HT-29 (cell line): ENCODE measurements around the gene ORM1. TPM values are rescaled to one million over a fixed set of nuclear protein-coding genes. Genes with fewer than 3 reads are reported as not detected.

Source experiments
- DNase-seq: peaks from one replicate; pipeline ENCODE4 v3.0.0-alpha.2; 2015; ENCODE audit warnings: low spot score
- total RNA-seq: library from RNA; depleted of rRNA; stranded (reverse); fragments of >200 nt; shearing (Covaris generic); gene quantifications from 2 replicates; pipeline ENCODE4 v1.2.3, GENCODE V29; 2014

Gene ORM1
- total RNA-seq, 1 experiment from 2014 or later, result not detected

DNA sequence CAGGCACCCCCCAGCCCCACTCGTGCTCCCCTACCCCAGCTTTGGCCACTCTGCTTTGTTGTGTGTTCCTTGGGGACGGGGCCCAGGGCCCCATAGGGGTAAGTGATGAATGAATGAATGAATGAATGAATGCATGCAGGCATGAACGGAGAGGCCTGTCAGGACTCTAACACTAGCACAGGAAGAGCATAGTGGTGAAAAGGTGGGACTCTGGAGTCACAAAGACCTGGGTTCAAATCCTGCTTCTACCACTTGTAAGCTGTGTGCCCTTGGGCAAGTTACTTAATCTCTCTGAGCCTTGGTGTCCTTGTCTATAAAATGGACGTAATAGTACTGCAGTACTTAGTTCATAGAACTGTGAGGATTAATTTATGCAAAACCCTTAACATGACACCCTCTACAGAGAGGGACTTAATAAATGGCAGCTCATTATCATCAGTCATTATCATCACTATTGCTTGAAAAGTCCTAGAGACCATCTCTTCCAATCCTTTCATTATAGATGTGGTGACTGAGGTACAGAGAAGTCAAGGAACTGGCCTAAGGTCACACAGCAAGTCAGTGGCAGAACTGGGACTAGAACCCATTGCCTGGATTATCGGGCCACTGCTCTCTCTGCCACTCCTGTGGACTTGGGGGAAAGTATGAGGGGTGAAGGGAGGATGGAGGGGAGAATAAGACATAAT lies 20.0 kb downstream of the ORM1 start:
- no peak for DNase-seq

- DNase-seq, result no peak
Observed at GRCh38 chr9:114343471-114344187, 20.7 kb downstream of the ORM1 start.

DNA sequence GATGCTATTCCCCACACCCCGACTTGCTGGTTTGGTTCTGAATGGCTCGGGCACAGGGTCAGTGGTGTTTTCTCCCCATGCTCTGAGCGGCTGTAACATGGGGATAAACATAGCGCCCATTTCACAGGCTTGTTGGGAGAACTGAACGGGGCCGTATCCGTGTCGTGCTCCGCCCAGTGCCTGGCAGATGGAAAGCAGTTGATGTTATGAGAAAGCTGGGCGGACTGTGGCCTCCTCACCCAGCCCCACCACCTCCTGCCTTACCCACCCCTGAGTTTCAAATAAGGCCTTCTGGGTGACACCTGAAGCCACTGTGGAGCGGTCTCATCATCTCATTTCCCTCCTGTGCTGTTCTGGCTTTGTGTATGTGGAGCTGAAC lies 21.3 kb downstream of the ORM1 start:
- DNase-seq, result no peak

DNA sequence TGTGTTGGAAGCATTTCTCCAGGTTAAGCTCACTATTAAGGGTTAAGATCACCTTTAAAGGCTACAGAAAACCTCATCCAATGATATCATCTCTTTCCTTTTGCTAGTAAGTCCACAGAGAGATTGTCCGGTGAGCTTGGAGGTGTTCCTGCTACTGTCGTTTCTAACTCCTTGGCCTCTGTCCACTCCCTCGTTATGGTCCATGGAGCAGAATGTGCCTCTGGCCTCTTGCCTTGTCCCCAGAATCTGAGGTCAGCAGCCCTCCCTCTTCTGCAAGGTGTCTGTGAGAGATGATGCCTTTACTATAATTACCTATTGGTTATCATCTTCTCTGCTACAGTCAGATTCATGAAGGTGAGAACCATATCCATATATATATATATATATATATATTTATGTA lies 21.8 kb downstream of the ORM1 start:
- DNase-seq, result no peak

DNA sequence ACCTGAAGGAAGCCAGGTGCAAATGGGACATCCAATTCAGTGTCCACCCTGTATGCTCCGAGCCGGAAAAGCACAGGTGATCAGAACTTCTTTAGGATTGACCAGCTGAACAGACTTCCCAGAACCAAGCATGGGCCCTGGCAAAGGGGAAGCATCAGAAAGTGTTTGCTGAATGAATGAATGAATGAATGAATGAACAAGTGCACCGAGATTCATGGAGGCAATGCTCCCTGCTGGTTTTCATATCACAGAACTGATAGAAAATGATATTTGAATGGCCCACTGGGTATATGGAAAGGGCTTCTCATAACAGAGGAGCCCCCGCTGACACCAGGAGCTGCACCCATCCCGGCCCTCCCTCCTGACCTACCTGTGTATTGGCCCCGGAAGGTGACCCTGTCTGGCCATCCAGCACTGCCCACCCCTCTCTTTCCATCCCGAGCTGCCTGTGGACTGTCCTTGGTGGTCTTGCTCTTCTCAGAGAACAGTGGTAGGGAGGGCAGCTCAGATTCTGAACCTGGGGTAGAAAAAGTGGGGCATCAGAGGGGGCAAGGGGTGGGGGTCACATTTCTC lies 22.7 kb downstream of the ORM1 start:
- no peak for DNase-seq

- no peak for DNase-seq
Observed at GRCh38 chr9:114346146-114346545, 23.2 kb downstream of the ORM1 start.

DNA sequence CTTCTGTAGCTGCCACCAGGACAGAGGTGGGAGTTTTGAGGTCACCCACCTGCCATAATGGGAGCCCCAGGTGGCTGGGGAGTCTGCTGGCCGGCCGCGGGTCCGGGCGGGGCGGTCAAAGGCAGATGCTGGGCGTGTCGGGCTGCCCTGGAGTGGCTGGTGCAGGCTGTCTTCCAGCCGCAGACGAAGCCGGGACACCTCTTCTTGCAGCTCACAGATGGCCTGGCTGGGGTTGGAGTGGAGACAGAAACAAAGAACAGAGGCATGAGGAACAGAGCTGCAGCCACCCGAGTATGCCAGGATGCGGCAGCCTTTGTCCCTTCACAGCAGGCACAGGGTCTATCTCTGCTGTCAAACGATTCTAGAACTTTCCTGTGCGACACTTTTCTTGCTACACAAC lies 24.8 kb downstream of the ORM1 start:
- no peak for DNase-seq

DNA sequence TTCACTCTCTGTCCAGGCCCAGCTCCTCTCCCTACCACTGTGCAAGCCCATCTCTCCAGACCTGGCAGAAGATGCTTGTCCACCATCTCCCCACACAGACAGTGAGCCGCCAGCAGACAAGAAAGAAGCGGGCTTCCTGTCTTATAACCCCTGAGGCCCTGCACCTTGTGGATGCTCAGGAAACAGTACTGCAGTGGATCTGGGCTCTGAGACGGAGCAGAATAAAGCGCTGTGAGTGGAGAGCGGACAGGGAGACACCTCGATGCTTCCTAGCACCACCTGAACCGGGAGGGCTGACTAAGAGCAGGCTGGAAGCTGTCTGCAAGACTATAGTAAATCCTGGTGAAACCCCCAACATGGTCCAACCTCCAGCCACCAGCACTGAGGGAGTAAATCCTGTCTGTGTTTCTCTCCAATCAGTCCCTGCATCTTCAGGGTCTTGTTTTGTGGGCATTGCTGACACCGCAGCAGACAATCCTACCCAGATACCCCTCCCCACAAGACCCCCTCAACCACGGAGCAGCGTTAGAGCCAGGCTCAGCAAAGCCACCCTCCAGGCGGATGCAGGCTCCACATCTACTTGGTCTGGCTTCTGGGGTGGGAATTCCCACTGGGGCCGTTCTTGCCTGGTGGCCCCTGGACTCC lies 25.5 kb downstream of the ORM1 start:
- no peak for DNase-seq

DNA sequence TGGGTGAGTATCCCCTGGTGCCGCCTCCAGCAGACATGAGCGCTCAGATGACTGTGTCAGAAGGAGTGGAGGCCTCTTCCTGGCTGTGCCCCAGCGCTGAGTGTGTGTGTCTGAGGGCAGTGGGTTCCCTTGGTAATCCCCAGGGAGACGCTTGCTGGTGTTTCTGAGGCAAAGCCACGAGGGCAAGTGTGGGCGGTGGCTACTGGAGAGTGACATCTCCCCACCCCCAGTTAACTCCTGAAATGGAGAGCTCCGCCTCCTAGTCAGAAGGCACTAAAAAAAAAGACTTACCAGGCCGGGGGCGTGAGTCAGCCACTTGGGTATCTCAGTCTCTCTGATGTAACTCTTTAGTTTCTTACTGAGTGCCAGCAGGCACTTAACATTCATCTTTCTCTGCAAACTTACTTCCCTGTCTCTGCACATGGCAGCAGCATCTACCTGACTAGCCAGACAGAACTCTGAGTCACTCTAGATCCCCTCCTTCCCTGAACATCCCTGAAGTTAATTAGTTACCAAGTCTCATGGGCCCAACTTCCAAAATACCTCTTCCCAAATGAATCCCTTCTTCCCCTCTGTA lies 26.1 kb downstream of the ORM1 start:
- peak; percentile 6 for DNase-seq

GRCh38 chr9:114349713-114350480 lies 27.0 kb downstream of the ORM1 start:
- DNase-seq, result no peak

DNA sequence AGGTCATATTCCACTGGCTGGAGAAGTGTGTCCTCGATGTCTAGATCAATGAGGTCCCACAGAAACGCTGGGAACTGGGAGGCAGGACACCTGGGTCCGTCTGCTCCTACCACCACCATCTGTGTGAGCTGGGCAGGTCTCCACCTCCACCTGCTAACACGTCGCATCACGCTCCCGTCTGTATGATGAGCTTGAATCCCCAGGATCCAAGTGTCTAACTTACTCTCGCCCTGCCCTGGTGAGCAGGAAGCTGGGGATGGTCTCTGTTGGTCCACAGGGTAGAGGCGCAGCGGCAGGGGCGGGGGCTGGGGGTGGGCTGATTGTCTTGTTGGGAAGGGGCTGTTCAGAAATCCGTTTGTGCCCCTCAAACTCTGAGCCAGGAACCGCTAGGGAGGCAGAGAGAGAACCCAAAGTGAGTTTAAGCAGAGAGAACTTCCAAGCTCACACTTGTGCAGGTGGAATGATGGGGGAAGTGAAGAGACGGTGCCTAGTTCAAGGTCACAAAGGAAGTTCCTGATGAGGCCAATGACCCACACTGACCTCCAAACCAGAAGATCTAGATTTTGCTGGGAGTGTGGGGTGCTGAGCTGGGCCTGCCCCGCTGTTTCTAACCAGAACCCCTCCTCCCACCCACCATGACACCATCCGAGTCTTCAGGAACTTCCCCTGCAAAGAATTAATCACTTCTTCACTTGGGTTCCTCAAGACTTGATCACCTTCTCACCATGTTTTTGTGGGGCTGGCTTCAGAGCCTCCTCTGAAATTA lies 27.9 kb downstream of the ORM1 start:
- no peak for DNase-seq

DNA sequence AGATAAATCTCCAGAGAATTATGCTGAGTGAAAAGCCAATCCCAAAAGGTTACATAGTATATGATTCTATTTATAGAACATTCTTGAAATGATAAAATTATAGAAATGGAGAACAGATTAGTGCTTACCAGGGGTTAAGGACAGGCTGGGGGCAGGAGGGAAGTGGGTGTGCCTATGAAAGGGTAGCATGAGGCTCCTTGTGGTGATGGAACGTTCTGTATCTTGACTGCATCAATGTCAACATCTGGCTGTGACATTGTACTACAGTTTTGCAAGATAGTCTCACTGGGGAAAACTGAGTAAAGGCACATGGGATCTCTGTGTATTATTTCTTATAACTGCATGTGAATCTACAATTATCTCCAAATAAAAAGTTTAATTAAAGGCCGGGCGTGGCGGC lies 29.0 kb downstream of the ORM1 start:
- no peak for DNase-seq

GRCh38 chr9:114355821-114356220 lies 32.9 kb downstream of the ORM1 start:
- no peak for DNase-seq

DNA sequence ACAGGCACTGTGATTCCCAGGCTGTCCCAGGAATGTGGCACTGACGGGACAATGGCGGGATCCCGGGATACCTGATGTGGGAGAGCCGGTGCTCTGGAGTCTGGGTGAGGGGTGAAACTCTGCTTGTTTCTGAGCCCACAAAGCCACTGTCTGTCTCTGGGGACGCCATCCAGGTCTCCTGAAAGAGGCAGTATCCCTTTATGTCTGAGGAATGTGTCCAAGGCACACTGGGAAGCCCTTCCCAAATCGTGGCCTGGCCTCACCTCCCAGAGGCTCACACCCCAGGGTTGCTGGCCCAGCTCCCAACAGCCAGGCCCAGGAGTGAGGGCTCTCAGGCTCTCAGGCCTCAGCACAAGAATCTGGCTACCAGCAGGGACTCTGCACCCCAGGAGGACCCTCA lies 33.9 kb downstream of the ORM1 start:
- no peak for DNase-seq

DNA sequence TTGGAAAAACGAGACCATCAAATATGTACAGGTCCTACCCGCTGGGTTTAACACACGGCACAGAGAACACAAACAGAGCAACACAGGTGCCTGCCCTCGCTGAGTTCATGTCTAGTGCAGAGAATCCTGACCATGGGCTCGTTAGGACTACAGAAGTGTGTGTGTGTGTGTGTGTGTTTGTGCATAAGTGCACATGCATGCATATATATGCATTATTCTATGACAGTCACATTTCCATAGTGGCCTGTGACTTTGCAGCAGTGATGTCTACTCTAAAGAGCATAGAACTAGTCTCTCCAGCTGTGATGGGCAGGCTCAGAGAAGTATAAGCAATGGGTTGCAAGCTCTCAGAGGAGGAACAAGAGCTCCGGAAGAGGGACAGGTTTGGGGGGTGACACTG lies 34.5 kb downstream of the ORM1 start:
- DNase-seq, result no peak

DNA sequence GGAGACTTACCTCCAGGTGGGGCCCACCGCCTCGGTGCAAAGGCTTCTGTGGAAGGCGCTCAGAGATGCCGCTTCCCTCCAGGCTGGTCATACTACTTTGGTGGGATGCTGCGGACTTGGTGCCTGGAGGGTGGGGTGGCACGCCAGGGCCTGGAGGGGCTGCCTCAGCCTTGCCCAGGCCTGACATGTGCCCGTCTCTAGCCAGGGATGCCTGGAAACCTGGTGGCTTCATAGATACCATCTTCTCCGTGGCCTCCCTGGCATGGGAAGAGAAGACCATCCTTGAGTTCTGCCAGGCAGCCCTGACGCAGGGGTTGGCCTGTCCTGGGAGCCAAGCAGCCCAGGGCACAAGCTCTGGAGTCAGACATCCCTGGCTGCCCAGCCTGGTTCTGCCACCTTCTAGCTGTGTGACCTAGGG lies 35.0 kb downstream of the ORM1 start:
- no peak for DNase-seq

DNA sequence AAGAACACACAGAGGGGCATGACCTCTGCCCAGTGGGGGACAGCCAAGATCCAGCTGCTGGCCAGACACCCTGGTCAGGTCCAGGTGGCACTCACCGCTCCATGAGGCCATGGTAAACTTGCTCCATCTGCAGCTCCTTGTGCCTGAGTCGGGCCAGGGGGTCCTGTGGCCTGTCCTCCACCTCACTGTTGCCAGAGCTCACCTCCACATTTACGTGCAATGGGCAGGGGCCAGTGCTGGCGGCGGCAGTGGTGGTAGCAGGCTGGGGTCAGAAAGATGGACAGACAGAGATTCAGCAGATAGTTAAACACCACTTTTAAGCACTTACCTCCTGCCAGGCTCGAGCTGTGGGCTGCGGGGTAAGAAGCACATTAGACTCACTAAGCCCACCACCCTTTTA lies 36.9 kb downstream of the ORM1 start:
- DNase-seq, result no peak

DNA sequence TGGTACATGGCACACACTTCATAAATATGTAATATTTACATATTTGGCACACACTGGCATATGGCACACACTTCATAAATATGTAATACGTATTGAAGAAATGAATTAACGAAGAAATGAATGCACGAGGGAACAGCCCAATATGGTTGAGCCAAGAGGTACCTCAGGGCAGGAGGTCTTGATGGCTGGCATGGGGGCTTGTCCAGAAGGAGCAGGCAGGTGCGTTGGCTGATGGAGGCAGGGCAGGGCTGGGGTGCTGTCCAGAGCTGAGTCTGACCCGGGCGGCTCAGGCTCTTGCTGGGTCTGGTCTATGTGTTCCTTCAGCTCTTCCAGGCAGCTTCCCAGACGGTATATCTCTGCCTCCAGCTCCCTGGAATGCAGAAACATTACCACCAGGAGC lies 38.6 kb downstream of the ORM1 start:
- DNase-seq, result no peak

GRCh38 chr9:114362394-114362793 lies 39.5 kb downstream of the ORM1 start:
- no peak for DNase-seq

DNA sequence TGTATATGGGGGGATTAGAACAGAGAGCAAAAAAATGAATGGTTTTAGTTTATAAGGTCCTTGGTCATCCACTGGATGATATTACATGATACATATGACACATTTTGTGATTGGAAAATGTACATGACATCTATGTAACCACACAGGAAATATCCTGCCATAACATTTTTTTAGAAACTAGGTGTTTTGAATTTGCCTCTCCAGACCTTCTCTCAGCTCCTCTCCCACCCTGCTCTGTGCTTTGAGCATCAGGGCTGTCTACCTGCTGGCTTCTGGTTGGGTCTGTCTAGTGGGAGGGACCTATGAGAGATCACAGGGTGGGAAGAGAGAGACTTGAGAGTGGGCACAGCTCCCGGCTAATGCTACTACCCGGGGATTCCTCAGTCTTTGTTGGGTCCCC lies 40.5 kb downstream of the ORM1 start:
- no peak for DNase-seq
